ENCODE results near the gene ST3GAL4.
"Not testable (repeated sequence)": the region's sequence is repeated elsewhere in the genome, so short reads cannot be mapped to it uniquely, and the experiment has no call there.

DNA sequence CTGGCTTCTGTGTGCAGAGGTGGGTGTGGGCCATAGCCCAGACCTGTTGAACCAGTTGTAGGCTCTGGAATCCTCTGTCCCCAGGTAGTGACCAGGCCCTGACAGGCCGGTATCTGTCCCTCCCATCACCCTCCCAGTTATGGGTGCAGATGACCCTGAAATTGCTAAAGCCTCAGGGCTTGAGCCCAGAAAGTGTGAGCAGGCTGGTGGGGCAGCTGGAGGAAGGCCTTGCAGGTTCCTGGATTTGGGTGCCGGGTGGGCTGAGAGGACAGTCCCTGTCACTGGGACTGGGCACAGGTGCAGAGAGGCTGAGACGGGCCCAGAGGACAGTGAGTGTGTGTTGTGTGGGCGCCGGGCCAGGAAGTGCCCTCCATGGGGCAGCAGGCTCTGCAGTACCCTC is 10.0 kb downstream of the ST3GAL4 start:
- TF ChIP-seq, protein P1, sequence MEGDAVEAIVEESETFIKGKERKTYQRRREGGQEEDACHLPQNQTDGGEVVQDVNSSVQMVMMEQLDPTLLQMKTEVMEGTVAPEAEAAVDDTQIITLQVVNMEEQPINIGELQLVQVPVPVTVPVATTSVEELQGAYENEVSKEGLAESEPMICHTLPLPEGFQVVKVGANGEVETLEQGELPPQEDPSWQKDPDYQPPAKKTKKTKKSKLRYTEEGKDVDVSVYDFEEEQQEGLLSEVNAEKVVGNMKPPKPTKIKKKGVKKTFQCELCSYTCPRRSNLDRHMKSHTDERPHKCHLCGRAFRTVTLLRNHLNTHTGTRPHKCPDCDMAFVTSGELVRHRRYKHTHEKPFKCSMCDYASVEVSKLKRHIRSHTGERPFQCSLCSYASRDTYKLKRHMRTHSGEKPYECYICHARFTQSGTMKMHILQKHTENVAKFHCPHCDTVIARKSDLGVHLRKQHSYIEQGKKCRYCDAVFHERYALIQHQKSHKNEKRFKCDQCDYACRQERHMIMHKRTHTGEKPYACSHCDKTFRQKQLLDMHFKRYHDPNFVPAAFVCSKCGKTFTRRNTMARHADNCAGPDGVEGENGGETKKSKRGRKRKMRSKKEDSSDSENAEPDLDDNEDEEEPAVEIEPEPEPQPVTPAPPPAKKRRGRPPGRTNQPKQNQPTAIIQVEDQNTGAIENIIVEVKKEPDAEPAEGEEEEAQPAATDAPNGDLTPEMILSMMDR (IDR thresholded peaks at IDR 0.05): not testable (repeated sequence)
- not testable (repeated sequence) for TF ChIP-seq EP300 (IDR thresholded peaks at IDR 0.05); POLR2A (IDR thresholded peaks at IDR 0.05; ENCODE audit: low read depth)
